Measurements from ENCODE around the gene AFF3.
"Not testable (repeated sequence)": the region's sequence is repeated elsewhere in the genome, so short reads cannot be mapped to it uniquely, and the experiment has no call there.

The AFF3 gene

GRCh38 chr2:99933894-99934650 lies 208.3 kb downstream of the AFF3 start:
- no peak for DNase-seq (ENCODE audit: low read depth in 3 of 3)

DNA sequence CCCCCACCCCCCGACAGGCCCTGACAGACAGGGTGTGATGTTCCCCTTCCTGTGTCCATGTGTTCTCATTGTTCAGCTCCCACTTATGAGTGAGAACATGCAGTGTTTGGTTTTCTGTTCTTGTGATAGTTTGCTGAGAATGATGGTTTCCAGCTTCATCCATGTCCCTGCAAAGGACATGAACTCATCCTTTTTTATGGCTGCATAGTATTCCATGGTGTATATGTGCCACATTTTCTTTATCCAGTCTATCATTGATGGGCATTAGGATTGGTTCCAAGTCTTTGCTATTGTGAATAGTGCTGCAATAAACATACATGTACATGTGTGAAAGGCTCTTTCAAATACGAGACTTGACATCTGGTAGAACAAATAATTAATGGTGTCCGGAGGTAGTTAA lies 208.9 kb downstream of the AFF3 start:
- DNase-seq (ENCODE audit: low read depth in 3 of 3): not testable (repeated sequence)

DNA sequence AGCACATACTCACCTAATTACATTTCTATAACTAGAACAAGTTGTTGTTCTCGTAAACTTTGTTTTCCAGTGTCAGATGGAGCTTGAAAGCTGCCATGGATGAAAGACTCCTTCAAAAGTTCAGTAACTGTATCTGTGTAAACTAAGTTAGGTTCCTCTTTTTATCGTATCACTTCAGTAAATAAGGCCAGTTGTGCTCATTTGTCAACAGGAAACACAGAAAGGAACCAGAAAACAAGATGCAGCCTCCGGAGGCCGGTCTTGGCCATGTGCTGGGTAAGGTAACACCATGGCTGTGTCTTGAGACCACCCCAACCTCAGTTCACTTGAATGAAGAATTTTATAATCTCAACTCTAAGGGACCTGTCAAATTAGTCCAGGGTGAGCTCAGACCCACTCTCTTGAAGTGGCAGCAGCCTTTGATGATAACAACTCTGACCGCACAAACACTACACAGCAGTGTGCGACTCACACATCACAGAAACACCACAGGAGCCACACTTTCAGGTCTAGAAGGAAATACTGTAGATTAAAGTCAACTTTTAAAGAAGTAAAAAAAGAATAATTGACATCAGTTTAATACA lies 213.8 kb downstream of the AFF3 start:
- DNase-seq (ENCODE audit: low read depth in 3 of 3): no peak

GRCh38 chr2:99927690-99928207 lies 214.6 kb downstream of the AFF3 start:
- not testable (repeated sequence) for DNase-seq (ENCODE audit: low read depth in 3 of 3)

GRCh38 chr2:99926986-99927385 lies 215.4 kb downstream of the AFF3 start:
- DNase-seq (ENCODE audit: low read depth in 3 of 3): no peak

GRCh38 chr2:99925960-99926359 lies 216.4 kb downstream of the AFF3 start:
- no peak for DNase-seq (ENCODE audit: low read depth in 3 of 3)

GRCh38 chr2:99922664-99923063 lies 219.7 kb downstream of the AFF3 start:
- DNase-seq (ENCODE audit: low read depth in 3 of 3): no peak

- no peak for DNase-seq (ENCODE audit: low read depth in 3 of 3)
Observed at GRCh38 chr2:99921903-99922302, 220.5 kb downstream of the AFF3 start.

DNA sequence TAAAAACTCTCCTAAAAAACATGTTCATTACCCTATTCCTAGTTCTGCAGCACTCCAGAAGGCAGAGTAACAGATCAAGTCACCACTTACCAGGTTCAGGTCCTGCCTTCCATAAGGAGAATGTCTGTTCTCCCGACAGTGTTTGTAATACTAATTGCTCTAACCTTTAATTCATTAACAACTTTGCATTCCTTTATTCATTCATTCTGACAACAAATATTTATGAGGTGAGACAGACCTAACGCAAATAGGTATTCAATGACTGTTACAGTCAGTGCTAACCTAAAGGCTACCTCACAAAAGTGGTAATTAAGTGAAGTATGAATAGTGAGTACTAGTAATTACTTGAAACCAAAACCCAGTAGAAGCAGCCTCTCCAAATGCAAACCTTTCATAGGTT lies 224.0 kb downstream of the AFF3 start:
- DNase-seq (ENCODE audit: low read depth in 3 of 3): no peak

- DNase-seq (ENCODE audit: low read depth in 3 of 3): no peak
Observed at GRCh38 chr2:99915108-99915675, 227.2 kb downstream of the AFF3 start.

GRCh38 chr2:99911736-99912135 lies 230.7 kb downstream of the AFF3 start:
- no peak for DNase-seq (ENCODE audit: low read depth in 3 of 3)

GRCh38 chr2:99910902-99911301 lies 231.5 kb downstream of the AFF3 start:
- DNase-seq (ENCODE audit: low read depth in 3 of 3): no peak

GRCh38 chr2:99905636-99906035 lies 236.8 kb downstream of the AFF3 start:
- no peak for DNase-seq (ENCODE audit: low read depth in 3 of 3)

DNA sequence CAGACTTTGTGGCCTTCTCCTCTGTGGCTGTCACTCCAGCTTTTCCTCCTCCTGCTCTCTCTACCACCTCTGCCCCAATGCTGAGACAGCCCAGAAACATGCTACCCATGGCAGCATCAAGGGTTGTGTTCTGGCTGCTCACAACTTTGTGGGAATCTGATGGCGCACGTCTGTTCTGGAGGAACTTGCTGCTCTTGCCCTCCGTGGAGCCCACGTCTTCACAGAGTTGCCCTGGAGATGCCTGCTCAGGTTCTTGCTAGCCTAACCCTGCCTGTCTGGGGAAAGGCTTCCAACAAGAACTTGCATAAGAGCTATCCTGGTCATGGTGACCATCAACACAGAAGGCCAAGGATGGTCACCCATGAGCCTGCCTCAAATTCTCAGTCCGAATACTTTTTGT lies 237.4 kb downstream of the AFF3 start:
- DNase-seq (ENCODE audit: low read depth in 3 of 3): no peak

DNA sequence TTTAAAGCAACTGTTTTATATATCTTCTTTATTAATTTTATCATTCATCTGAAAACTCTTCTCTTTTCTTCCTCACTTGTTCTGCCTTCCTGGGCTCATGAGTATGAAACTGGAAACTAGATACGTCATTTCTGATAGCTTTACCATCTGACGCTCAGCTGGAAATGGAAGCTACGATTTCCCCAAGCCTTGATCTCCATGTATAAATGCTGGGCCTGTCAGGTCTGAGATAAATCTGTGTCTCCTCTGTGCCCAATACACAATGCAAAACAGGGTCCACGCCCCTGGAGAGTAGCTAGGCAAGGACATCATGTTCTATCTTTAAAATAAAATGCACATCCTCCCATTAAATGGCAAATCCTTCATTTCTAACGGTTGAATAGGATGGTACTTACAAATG lies 238.4 kb downstream of the AFF3 start:
- no peak for DNase-seq (ENCODE audit: low read depth in 3 of 3)

GRCh38 chr2:99900556-99900955 lies 241.8 kb downstream of the AFF3 start:
- no peak for DNase-seq (ENCODE audit: low read depth in 3 of 3)

DNA sequence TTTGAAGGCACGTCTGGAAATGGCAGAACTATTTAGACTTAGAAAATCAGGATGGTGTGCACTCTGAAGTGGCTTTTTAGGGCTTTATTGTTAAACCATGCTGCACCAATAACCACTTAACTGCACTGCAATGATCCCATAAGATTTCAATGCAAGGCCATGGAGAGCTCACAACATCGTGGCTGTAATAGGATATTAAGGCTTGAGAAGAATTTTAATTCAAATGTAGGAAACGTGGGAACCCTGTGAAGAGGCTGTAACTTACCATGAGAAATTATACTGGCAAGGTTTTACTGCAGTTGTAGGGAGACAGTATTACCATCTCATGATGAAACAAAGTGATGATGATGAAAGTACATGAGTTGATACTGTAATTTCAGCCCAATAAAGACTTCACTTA lies 242.5 kb downstream of the AFF3 start:
- DNase-seq (ENCODE audit: low read depth in 3 of 3): no peak

- DNase-seq (ENCODE audit: low read depth in 3 of 3): no peak
Observed at GRCh38 chr2:99899058-99899855, 243.1 kb downstream of the AFF3 start.

- DNase-seq (ENCODE audit: low read depth in 3 of 3): no peak
Observed at GRCh38 chr2:99898336-99899048, 243.9 kb downstream of the AFF3 start.

DNA sequence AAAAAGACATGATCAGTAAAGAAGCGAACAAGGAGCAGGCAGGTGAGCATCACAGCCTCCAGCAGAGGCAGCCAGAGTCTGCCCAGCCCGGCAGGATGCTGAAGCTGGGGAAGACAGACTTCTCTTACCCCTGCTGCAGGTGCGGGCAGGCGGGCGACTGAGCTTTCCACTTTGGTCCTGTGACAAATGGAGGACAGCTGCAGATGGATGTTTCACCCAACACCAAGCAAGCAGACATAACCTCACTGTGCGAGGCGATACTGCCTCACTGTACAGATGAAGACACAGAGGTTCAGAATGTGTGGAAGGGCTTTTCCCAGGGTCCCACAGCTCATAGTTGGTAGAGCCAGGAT lies 251.0 kb downstream of the AFF3 start:
- DNase-seq (ENCODE audit: low read depth in 3 of 3): no peak

GRCh38 chr2:99890568-99891427 lies 251.6 kb downstream of the AFF3 start:
- no peak for DNase-seq (ENCODE audit: low read depth in 3 of 3)

All from stimulated activated CD4-positive, alpha-beta T cell treated with anti-CD3 and anti-CD28 coated beads, TNF-alpha, amount 100 ng/mL, for 24 hours (primary cell).